GM12878 (cell line): Measurements from ENCODE around the gene FDPS. TPM values are rescaled to one million over a fixed set of nuclear protein-coding genes. Genes with fewer than 3 reads are reported as not detected.

Source experiments
- BACH1 ChIP-seq: fragments of 450-650 bp; IDR thresholded peaks from 2 replicates; pipeline ENCODE4 v1.6.1; 2017; ENCODE audit warnings: mild to moderate bottlenecking, borderline replicate concordance
- BMI1 ChIP-seq: fragments of 450-650 bp; IDR thresholded peaks from 2 replicates; pipeline ENCODE4 v1.6.1; 2016; ENCODE audit warnings: mild to moderate bottlenecking, moderate library complexity, borderline replicate concordance
- CHD1 ChIP-seq: IDR thresholded peaks from 2 replicates; pipeline ENCODE4 v1.6.1; 2012; ENCODE audit warnings: low read depth, low read length, improper control_type of control experiment
- CHD4 ChIP-seq: fragments of 200-600 bp; sonication (generic); IDR thresholded peaks from 2 replicates; pipeline ENCODE4 v1.6.1; 2016; ENCODE audit warnings: mild to moderate bottlenecking
- GABPA ChIP-seq: IDR thresholded peaks from 2 replicates; pipeline ENCODE4 v1.6.1; 2014; ENCODE audit warnings: antibody characterized with exemption, low read depth, mild to moderate bottlenecking, inconsistent platforms
- MEF2A ChIP-seq: IDR thresholded peaks from 2 replicates; pipeline ENCODE4 v1.6.1; 2011; ENCODE audit warnings: low read depth, mild to moderate bottlenecking, low read length, moderate library complexity; ENCODE audit not compliant: insufficient read depth
- NFYA ChIP-seq: IDR thresholded peaks from 2 replicates; pipeline ENCODE4 v1.6.1; 2011; ENCODE audit warnings: low read depth, mild to moderate bottlenecking, low read length, improper control_type of control experiment, borderline replicate concordance
- NFYB ChIP-seq: IDR thresholded peaks from 2 replicates; pipeline ENCODE4 v1.6.1; 2011; ENCODE audit warnings: low read depth, mild to moderate bottlenecking, low read length, improper control_type of control experiment, moderate library complexity; ENCODE audit not compliant: insufficient read depth
- RAD51 ChIP-seq: fragments of 450-650 bp; IDR thresholded peaks from 2 replicates; pipeline ENCODE4 v1.6.1; 2016; ENCODE audit warnings: moderate library complexity, mild to moderate bottlenecking, inconsistent platforms
- RELA ChIP-seq: fragments of 450-650 bp; IDR thresholded peaks from 2 replicates; pipeline ENCODE4 v1.8.0; 2014; ENCODE audit warnings: borderline replicate concordance; ENCODE audit not compliant: partially characterized antibody
- SIX5 ChIP-seq: IDR thresholded peaks from 2 replicates; pipeline ENCODE4 v1.6.1; 2011; ENCODE audit warnings: mild to moderate bottlenecking, low read depth, low read length, moderate library complexity; ENCODE audit not compliant: severe bottlenecking
- polyA plus RNA-seq, 11 experiments: library from polyadenylated mRNA; depleted of rRNA in 4 of 11; unstranded in 6 of 11; stranded (reverse) in 5 of 11; fragments of >200 nt; fragmentation: Nextera tagmentation in 4 of 11; fragmentation: Illumina TruSeq in 1 of 11; extraction: Ambion mirVana in 4 of 11; extraction: Trizol in 1 of 11; gene quantifications; 1 replicate in 1 of 11; 2 replicates in 10 of 11; pipeline versions ENCODE4 v1.2.1 to v1.2.3, GENCODE V29; 2011 to 2016; ENCODE audit warnings: inconsistent platforms in 2 of 11, missing spikeins in 2 of 11, low read depth in 1 of 11
- total RNA-seq, 4 experiments: library from RNA; depleted of rRNA in 3 of 4; stranded (reverse); fragments of >200 nt in 3 of 4; fragmentation: Illumina TruSeq in 1 of 4; extraction: Trizol in 1 of 4; gene quantifications; 2 replicates each; pipeline versions ENCODE4 v1.2.1 to v1.2.3, GENCODE V29; 2013 to 2021
- TF ChIP-seq, protein P1 (sequence below): fragments of 450-650 bp; formaldehyde crosslinking; IDR thresholded peaks from 2 replicates; pipeline ENCODE4 v1.5.0; 2022; ENCODE audit warnings: mild to moderate bottlenecking, missing genetic modification characterization
- TF ChIP-seq, protein P2 (sequence below): fragments of 450-650 bp; IDR thresholded peaks from 2 replicates; pipeline ENCODE4 v1.6.1; 2018; ENCODE audit warnings: mild to moderate bottlenecking, low read depth, moderate library complexity; ENCODE audit not compliant: partially characterized antibody
- TF ChIP-seq, protein P3 (sequence below): fragments of 450-650 bp; IDR thresholded peaks from 2 replicates; pipeline ENCODE4 v1.6.1; 2018; ENCODE audit warnings: borderline replicate concordance, mild to moderate bottlenecking; ENCODE audit not compliant: partially characterized antibody
- TF ChIP-seq, protein P4 (sequence below): IDR thresholded peaks from 2 replicates; pipeline ENCODE4 v1.6.1; 2011; ENCODE audit warnings: borderline replicate concordance, low read depth, mild to moderate bottlenecking, moderate library complexity, low read length; ENCODE audit not compliant: insufficient read depth, poor library complexity, severe bottlenecking
- TF ChIP-seq, protein P5 (sequence below): IDR thresholded peaks from 2 replicates; pipeline ENCODE4 v1.6.1; 2011; ENCODE audit warnings: low read depth, low read length, improper control_type of control experiment, borderline replicate concordance

The FDPS gene
- total and polyA plus RNA-seq, 10 of the 15 experiments (the other 5 are each of a cell fraction or from before 2014, with no cell fraction given): 405 to 1,156 (median 487) TPM

DNA sequence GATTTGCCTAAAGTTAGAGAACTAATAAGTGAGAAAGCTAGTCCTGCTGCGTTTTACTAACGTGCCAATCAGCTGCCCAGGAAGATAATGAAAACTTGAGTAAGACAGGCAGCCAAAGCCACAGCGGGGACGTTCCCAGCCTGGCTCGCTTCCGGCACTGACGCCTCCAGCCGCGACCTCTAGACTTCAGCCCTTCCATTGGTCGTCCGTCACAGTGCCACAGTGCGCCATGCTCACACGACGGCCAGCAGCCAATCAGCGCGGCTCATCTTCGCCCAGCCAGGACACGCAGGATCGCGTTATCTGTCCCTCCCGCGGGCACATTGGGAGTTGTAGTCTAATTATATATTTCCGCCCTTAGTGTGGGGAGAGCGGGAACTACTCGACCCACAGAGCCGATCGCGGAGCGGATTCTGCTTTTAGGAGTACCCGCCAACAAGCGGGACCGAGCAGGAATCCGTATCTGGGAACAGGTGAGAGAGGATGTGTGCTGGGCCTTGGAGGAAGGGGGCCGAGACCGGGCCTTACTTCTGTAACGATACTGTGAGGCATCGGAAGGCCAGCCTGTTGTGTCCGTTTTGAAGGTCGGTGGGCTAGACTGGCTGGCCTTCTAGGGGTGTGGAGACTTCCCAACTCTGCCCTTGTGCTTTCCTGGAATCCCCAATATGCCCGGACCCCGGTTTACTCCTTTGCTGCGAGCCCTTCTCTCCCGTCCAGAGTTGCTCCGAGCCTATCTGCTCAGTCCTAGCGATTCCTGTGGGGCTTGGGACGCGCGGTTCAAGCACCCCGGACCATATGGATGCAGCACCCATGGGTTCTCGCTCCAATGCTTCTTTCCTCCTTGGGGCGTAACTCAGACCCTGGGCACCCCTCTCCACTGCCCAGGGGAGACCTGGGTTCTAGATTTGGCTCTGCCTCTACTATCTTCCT, at the start of gene FDPS (continued):
- TF ChIP-seq, protein P1, sequence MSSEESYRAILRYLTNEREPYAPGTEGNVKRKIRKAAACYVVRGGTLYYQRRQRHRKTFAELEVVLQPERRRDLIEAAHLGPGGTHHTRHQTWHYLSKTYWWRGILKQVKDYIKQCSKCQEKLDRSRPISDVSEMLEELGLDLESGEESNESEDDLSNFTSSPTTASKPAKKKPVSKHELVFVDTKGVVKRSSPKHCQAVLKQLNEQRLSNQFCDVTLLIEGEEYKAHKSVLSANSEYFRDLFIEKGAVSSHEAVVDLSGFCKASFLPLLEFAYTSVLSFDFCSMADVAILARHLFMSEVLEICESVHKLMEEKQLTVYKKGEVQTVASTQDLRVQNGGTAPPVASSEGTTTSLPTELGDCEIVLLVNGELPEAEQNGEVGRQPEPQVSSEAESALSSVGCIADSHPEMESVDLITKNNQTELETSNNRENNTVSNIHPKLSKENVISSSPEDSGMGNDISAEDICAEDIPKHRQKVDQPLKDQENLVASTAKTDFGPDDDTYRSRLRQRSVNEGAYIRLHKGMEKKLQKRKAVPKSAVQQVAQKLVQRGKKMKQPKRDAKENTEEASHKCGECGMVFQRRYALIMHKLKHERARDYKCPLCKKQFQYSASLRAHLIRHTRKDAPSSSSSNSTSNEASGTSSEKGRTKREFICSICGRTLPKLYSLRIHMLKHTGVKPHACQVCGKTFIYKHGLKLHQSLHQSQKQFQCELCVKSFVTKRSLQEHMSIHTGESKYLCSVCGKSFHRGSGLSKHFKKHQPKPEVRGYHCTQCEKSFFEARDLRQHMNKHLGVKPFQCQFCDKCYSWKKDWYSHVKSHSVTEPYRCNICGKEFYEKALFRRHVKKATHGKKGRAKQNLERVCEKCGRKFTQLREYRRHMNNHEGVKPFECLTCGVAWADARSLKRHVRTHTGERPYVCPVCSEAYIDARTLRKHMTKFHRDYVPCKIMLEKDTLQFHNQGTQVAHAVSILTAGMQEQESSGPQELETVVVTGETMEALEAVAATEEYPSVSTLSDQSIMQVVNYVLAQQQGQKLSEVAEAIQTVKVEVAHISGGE (CRISPR knock-in tag): no peak
- TF ChIP-seq, protein P2, sequence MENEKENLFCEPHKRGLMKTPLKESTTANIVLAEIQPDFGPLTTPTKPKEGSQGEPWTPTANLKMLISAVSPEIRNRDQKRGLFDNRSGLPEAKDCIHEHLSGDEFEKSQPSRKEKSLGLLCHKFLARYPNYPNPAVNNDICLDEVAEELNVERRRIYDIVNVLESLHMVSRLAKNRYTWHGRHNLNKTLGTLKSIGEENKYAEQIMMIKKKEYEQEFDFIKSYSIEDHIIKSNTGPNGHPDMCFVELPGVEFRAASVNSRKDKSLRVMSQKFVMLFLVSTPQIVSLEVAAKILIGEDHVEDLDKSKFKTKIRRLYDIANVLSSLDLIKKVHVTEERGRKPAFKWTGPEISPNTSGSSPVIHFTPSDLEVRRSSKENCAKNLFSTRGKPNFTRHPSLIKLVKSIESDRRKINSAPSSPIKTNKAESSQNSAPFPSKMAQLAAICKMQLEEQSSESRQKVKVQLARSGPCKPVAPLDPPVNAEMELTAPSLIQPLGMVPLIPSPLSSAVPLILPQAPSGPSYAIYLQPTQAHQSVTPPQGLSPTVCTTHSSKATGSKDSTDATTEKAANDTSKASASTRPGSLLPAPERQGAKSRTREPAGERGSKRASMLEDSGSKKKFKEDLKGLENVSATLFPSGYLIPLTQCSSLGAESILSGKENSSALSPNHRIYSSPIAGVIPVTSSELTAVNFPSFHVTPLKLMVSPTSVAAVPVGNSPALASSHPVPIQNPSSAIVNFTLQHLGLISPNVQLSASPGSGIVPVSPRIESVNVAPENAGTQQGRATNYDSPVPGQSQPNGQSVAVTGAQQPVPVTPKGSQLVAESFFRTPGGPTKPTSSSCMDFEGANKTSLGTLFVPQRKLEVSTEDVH: peak; percentile 62
- TF ChIP-seq CHD1 (0 out of 2 replicates have a peak, but pooled peaks have one; percentile 47), SIX5 (peak; percentile 83), BACH1 (0 out of 2 replicates have a peak, but pooled peaks have one; percentile 19), GABPA (no peak; the same call in 1 of the 2 replicates), CHD4 (no peak), NFYA (peak; percentile 36; the same call in 1 of the 2 replicates), RELA (peak; percentile 95), RAD51 (peak; percentile 79), MEF2A (no peak), BMI1 (no peak), NFYB (peak; percentile 94)
- TF ChIP-seq, protein P3, sequence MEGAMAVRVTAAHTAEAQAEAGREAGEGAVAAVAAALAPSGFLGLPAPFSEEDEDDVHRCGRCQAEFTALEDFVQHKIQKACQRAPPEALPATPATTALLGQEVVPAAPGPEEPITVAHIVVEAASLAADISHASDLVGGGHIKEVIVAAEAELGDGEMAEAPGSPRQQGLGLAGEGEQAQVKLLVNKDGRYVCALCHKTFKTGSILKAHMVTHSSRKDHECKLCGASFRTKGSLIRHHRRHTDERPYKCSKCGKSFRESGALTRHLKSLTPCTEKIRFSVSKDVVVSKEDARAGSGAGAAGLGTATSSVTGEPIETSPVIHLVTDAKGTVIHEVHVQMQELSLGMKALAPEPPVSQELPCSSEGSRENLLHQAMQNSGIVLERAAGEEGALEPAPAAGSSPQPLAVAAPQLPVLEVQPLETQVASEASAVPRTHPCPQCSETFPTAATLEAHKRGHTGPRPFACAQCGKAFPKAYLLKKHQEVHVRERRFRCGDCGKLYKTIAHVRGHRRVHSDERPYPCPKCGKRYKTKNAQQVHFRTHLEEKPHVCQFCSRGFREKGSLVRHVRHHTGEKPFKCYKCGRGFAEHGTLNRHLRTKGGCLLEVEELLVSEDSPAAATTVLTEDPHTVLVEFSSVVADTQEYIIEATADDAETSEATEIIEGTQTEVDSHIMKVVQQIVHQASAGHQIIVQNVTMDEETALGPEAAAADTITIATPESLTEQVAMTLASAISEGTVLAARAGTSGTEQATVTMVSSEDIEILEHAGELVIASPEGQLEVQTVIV: peak; percentile 97
- TF ChIP-seq, protein P4, sequence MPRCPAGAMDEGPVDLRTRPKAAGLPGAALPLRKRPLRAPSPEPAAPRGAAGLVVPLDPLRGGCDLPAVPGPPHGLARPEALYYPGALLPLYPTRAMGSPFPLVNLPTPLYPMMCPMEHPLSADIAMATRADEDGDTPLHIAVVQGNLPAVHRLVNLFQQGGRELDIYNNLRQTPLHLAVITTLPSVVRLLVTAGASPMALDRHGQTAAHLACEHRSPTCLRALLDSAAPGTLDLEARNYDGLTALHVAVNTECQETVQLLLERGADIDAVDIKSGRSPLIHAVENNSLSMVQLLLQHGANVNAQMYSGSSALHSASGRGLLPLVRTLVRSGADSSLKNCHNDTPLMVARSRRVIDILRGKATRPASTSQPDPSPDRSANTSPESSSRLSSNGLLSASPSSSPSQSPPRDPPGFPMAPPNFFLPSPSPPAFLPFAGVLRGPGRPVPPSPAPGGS: no peak
- TF ChIP-seq, protein P5, sequence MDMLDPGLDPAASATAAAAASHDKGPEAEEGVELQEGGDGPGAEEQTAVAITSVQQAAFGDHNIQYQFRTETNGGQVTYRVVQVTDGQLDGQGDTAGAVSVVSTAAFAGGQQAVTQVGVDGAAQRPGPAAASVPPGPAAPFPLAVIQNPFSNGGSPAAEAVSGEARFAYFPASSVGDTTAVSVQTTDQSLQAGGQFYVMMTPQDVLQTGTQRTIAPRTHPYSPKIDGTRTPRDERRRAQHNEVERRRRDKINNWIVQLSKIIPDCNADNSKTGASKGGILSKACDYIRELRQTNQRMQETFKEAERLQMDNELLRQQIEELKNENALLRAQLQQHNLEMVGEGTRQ: peak; percentile 69; the same call in 1 of the 2 replicates
